Measurements from ENCODE around the gene ARVCF. TPM values are rescaled to one million over a fixed set of nuclear protein-coding genes. Genes with fewer than 3 reads are reported as not detected.
"Not testable (repeated sequence)": the region's sequence is repeated elsewhere in the genome, so short reads cannot be mapped to it uniquely, and the experiment has no call there.

ARVCF gene
- total RNA-seq, 1 experiment from 2014 or later = 3.0 TPM

- H3K9me3 ChIP-seq (replicated peaks) = no peaks in the 10 kb centered on the region
- no peak overlapping the region for H3K27ac ChIP-seq
- H3K27me3 ChIP-seq (replicated peaks) = no peaks in the 10 kb centered on the region
- H3K4me1 ChIP-seq (replicated peaks) = peaks cover 12% of the 10 kb centered on the region
- peaks cover 12% of the 10 kb centered on the region for H3K36me3 ChIP-seq
- no peak overlapping the region for H3K4me3 ChIP-seq
- DNase-seq (ENCODE audit: low read depth in 1 of 2, low spot score in 2 of 2) = no peak
These were observed 80.1 kb downstream of the ARVCF start for GRCh38 chr22:19936513-19936912.

- H3K27me3 ChIP-seq (replicated peaks); H3K9me3 ChIP-seq (replicated peaks); H3K4me1 ChIP-seq (replicated peaks); H3K27ac ChIP-seq; H3K4me3 ChIP-seq; DNase-seq (ENCODE audit: low read depth in 1 of 2, low spot score in 2 of 2): not testable (repeated sequence)
- H3K36me3 ChIP-seq = peaks cover 12% of the 10 kb centered on the region
These were observed 81.4 kb downstream of the ARVCF start for GRCh38 chr22:19935123-19935718.

GRCh38 chr22:19933341-19934241, 83.0 kb downstream of the ARVCF start:
- Histone ChIP-seq H3K27me3 (replicated peaks) (no peaks in the 10 kb centered on the region), H3K9me3 (replicated peaks) (no peaks in the 10 kb centered on the region), H3K4me3 (no peak overlapping the region), H3K27ac (no peak overlapping the region), H3K36me3 (peaks cover 12% of the 10 kb centered on the region), H3K4me1 (replicated peaks) (no peaks in the 10 kb centered on the region)
- no peak for DNase-seq (ENCODE audit: low read depth in 1 of 2, low spot score in 2 of 2)

- H3K4me1 ChIP-seq (replicated peaks) = no peaks in the 10 kb centered on the region
These were observed 84.0 kb downstream of the ARVCF start for GRCh38 chr22:19932367-19933206.

GRCh38 chr22:19931514-19931913, 85.1 kb downstream of the ARVCF start:
- Histone ChIP-seq H3K27ac (no peak overlapping the region), H3K27me3 (replicated peaks) (no peaks in the 10 kb centered on the region), H3K9me3 (replicated peaks) (no peaks in the 10 kb centered on the region), H3K4me3 (no peak overlapping the region), H3K36me3 (peaks cover 9% of the 10 kb centered on the region), H3K4me1 (replicated peaks) (no peaks in the 10 kb centered on the region)
- DNase-seq (ENCODE audit: low read depth in 1 of 2, low spot score in 2 of 2) = no peak

More at GRCh38 chr22:19932367-19933206, 84.0 kb downstream of the ARVCF start:
- DNase-seq (ENCODE audit: low read depth in 1 of 2, low spot score in 2 of 2) = no peak
- H3K27ac ChIP-seq = no peak overlapping the region
- no peaks in the 10 kb centered on the region for H3K27me3 ChIP-seq (replicated peaks)
- no peaks in the 10 kb centered on the region for H3K9me3 ChIP-seq (replicated peaks)
- H3K36me3 ChIP-seq = peaks cover 14% of the 10 kb centered on the region
- H3K4me3 ChIP-seq = no peak overlapping the region

GRCh38 chr22:19930551-19931486, 85.8 kb downstream of the ARVCF start:
- Histone ChIP-seq H3K27me3 (replicated peaks) (no peaks in the 10 kb centered on the region), H3K4me3 (no peak overlapping the region), H3K4me1 (replicated peaks) (no peaks in the 10 kb centered on the region), H3K36me3 (peaks cover 7% of the 10 kb centered on the region), H3K9me3 (replicated peaks) (no peaks in the 10 kb centered on the region), H3K27ac (no peak overlapping the region)
- no peak for DNase-seq (ENCODE audit: low read depth in 1 of 2, low spot score in 2 of 2)

- Histone ChIP-seq H3K9me3 (replicated peaks) (no peaks in the 10 kb centered on the region), H3K4me3 (no peak overlapping the region), H3K27me3 (replicated peaks) (no peaks in the 10 kb centered on the region), H3K36me3 (peaks cover 3% of the 10 kb centered on the region; the same call in 1 of the 2 replicates), H3K4me1 (replicated peaks) (no peaks in the 10 kb centered on the region), H3K27ac (no peak overlapping the region)
- DNase-seq (ENCODE audit: low read depth in 1 of 2, low spot score in 2 of 2) = no peak
These were observed 86.8 kb downstream of the ARVCF start for GRCh38 chr22:19929586-19930550.

GRCh38 chr22:19928207-19928606, 88.4 kb downstream of the ARVCF start:
- Histone ChIP-seq H3K27ac (no peak overlapping the region), H3K4me3 (no peak overlapping the region), H3K9me3 (replicated peaks) (no peaks in the 10 kb centered on the region), H3K4me1 (replicated peaks) (no peaks in the 10 kb centered on the region), H3K27me3 (replicated peaks) (no peaks in the 10 kb centered on the region), H3K36me3 (peaks cover 6% of the 10 kb centered on the region)
- no peak for DNase-seq (ENCODE audit: low read depth in 1 of 2, low spot score in 2 of 2)

- H3K9me3 ChIP-seq (replicated peaks) = no peaks in the 10 kb centered on the region
- H3K4me3 ChIP-seq = no peak overlapping the region
- H3K36me3 ChIP-seq = peaks cover 6% of the 10 kb centered on the region
- no peak for DNase-seq (ENCODE audit: low read depth in 1 of 2, low spot score in 2 of 2)
- no peak overlapping the region for H3K27ac ChIP-seq
- no peaks in the 10 kb centered on the region for H3K4me1 ChIP-seq (replicated peaks)
- no peaks in the 10 kb centered on the region for H3K27me3 ChIP-seq (replicated peaks)
These were observed 88.9 kb downstream of the ARVCF start for GRCh38 chr22:19927696-19928095.

- not testable (repeated sequence) for H3K4me3 ChIP-seq; DNase-seq (ENCODE audit: low read depth in 1 of 2, low spot score in 2 of 2); H3K27me3 ChIP-seq (replicated peaks); H3K36me3 ChIP-seq; H3K4me1 ChIP-seq (replicated peaks); H3K9me3 ChIP-seq (replicated peaks); H3K27ac ChIP-seq
These were observed 90.6 kb downstream of the ARVCF start for GRCh38 chr22:19926028-19926427.

- DNase-seq (ENCODE audit: low read depth in 1 of 2, low spot score in 2 of 2) = no peak
- no peaks in the 10 kb centered on the region for H3K9me3 ChIP-seq (replicated peaks)
- no peak overlapping the region for H3K4me3 ChIP-seq
- H3K36me3 ChIP-seq = peaks cover 9% of the 10 kb centered on the region
- no peak overlapping the region for H3K27ac ChIP-seq
- no peaks in the 10 kb centered on the region for H3K4me1 ChIP-seq (replicated peaks)
- no peaks in the 10 kb centered on the region for H3K27me3 ChIP-seq (replicated peaks)
These were observed 92.6 kb downstream of the ARVCF start for GRCh38 chr22:19923914-19924513.

GRCh38 chr22:19921544-19922081, 95.0 kb downstream of the ARVCF start:
- H3K4me1 ChIP-seq (replicated peaks) = no peaks in the 10 kb centered on the region
- H3K9me3 ChIP-seq (replicated peaks) = no peaks in the 10 kb centered on the region
- no peaks in the 10 kb centered on the region for H3K27me3 ChIP-seq (replicated peaks)
- peaks cover 27% of the 10 kb centered on the region for H3K36me3 ChIP-seq
- H3K4me3 ChIP-seq = no peak overlapping the region
- no peak overlapping the region for H3K27ac ChIP-seq
- DNase-seq (ENCODE audit: low read depth in 1 of 2, low spot score in 2 of 2) = no peak

Measured in SJSA1 (cell line).